Stimulated activated CD8-positive, alpha-beta memory T cell treated with anti-CD3 and anti-CD28 coated beads, Interleukin-4, amount 100 ng/mL, for 4 hours (primary cell): ENCODE results near the gene RPS5.
"Not testable (repeated sequence)": the region's sequence is repeated elsewhere in the genome, so short reads cannot be mapped to it uniquely, and the experiment has no call there.

Experiments
- DNase-seq, 2 donors: peaks; one replicate each; pipeline ENCODE4 v3.0.0-alpha.2; 2020; ENCODE audit warnings: low read depth in 2 of 2, low spot score in 1 of 2

The RPS5 gene

GRCh38 chr19:58356766-58357480 lies 30.1 kb upstream of the RPS5 start:
- DNase-seq, result no peak

DNA sequence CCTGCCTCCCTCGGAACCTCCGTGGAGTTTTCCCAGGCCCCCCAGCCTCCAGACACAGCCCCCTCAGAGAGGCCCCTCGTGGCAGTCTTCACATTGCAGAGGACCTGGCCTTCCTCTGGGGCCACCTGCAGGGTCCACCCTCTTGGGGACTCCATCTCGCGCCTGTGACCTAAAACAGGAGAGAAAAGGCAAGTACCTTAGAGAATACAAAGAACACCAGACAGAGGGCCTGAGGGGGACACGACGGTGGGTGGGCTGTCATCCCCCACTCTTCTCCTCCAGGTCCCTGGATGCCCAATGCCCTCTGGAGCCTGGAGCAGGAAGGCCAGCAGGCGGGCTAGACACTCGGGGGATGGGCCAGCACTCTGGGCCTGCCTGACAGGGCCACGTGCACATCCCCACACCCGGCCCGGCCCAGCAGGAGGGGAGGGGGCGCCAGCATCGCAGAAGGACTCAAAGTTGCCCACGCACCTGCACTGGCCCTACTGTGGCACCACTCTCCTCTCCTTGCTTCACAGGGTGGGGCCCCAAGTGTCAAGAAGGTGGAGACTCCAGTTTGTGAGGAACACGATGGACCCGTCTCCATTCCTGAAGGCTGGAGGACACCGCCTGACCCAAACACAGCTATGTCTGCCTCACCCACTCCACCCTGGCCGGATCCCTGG lies 29.5 kb upstream of the RPS5 start:
- DNase-seq, result no peak

DNA sequence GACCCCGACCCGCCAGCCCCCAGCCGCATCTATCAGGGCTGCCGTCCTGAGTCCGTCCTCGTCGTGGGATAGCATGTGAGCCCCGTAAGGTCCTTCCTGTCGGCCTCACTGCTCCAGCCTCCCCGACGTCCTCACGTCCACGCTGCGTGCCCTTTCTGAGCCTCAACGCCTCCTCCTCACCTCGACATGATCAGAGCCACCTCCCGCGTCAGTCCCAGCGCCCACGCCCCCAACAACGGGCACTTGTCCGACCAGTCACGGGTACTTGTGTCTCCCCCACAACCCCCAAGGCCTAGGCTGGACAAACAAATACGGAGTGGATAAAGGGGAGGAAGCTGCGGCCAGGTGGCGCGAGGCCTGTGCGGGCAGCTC lies 25.2 kb upstream of the RPS5 start:
- DNase-seq, result peak in 1 of 2 donors; percentile 29

- DNase-seq, result peak; percentile 87 to 94
Measured at GRCh38 chr19:58362272-58362994, 24.6 kb upstream of the RPS5 start, which contains the start of gene ZNF497. Gene ZNF497, minus strand, starts transcription at chr19:58362751. Its CDS starts 5,116 bp downstream, at chr19:58357635.

DNA sequence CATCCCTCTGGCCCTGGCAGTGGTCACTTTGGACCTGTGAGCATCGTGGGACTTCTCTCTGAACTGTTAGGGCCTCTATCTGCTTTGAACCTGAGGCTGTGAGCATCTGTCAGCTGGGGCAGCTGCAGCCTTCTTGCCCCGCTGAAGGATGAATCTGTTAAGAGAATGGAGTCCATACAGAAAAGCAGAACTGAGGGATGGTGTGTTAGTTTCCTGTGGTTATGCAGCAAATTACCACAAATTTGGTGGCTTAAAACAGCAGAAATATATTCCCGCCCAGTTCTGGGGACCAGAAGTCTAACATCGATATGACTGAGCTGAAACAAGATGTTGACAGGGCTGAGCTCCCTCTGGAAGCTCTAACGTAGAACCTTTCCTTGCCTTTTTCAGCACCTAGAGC lies 22.9 kb upstream of the RPS5 start:
- DNase-seq, result no peak

- DNase-seq, result no peak
Measured at GRCh38 chr19:58366585-58367430, 20.3 kb upstream of the RPS5 start.

DNA sequence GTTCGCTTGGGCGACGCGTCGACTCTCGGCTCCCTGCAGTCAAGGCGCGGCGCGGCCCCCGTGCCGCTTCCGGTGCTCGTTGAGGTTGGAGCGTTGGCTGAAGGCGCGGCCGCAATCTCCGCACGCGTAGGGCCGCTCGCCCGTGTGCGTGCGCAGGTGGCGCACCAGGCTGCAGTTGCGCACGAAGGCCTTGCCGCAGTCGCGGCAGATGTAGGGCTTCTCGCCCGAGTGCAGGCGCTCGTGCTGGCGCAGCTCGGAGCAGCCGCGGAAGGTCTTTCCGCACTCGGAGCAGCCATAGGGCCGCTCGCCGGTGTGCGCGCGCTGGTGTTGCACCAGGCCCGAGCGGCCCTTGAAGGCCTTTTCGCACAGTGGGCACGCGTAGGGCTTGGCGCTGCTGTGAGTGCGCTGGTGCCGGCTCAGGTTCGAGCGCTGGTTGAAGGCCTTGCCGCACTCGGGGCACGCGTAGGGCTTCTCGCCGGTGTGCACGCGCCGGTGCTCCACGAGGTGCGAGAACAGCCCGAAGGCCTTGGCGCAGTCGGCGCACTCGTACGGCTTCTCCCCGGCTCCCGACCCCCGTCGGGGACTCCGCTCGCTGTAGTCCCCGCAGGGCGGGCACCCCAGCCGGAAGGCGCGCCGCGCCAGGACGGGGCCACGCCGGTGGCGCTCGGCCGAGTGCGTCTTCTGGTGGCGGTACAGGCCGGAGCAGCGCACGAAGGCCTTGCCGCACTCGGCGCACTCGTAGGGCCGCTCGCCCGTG lies 19.2 kb upstream of the RPS5 start:
- no peak for DNase-seq

- no peak for DNase-seq
Measured at GRCh38 chr19:58368561-58369360, 18.3 kb upstream of the RPS5 start.

DNA sequence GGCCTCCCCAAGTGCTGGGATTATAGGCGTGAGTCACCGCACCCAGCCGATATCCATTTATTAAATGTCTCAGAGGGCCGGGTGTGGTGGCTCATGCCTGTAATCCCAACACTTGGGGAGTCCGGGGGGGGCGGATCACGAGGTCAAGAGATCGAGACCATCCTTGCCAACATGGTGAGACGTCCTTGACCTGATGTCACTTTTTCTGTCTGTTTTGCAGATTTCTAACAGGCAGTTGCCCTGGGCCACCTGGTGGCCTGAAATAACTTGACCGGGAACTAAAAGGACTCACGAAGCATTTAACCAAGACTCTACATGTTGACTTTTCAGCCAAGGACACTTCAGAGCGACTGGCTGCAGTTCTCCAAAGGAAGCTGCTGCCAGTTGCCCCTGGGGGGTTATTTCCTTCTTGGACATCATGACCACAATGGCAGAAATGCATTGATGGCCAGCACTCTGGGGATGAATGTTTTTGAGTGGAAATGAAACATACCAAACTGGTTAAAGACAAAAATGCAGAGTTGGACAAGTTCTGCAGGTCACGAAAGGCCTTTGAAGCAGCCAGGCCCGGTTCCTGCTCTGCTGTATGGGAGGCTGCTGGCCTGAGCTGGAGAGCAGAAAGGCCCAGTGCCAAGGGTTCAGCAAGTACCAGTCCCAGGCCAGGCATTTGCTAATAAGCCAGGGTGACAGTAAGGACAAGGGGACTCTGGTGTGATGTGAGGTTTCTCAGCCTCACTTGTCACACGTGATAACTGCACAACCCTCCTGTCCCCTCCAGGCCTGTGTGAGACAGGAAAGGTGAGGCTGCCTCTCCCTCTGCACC lies 14.5 kb upstream of the RPS5 start:
- DNase-seq, result no peak

DNA sequence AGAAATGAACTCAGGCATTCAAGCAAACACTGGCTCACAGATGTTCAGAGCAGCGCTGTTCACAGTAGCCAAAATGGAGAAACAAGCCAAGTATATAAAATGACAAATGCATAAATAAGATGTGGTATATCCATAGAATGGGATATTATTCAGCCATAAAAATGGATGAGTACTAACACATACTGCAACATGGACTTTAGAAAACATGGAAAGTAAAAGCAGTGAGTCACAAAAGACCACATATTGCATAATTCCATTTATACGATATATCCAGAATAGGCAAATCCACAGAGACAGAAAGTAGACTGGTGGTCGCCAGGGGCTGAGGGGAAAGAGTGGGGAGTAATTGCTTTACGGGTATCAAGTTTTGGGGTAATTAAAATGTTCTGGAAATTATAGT lies 12.9 kb upstream of the RPS5 start:
- no peak for DNase-seq

DNA sequence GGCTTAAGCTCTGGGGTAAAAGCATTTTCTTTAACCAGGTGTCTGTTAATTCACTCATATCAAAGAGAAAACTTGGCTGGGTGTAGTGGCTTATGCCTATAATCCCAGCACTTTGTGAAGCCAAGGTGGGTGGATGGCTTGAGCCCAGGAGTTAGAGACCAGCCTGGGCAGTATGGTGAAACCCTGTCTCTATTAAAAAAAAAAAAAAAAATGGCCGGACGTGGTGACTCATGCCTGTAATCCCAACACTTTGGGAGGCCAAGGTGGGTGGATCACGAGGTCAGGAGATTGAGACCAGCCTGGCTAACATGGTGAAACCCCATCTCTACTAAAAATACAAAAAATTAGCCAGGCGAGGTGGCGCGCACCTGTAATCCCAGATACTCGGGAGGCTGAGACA lies 10.3 kb upstream of the RPS5 start:
- not testable (repeated sequence) for DNase-seq

GRCh38 chr19:58379246-58379645 lies 7.8 kb upstream of the RPS5 start:
- DNase-seq, result no peak

GRCh38 chr19:58380037-58380661 lies 6.9 kb upstream of the RPS5 start:
- no peak for DNase-seq

DNA sequence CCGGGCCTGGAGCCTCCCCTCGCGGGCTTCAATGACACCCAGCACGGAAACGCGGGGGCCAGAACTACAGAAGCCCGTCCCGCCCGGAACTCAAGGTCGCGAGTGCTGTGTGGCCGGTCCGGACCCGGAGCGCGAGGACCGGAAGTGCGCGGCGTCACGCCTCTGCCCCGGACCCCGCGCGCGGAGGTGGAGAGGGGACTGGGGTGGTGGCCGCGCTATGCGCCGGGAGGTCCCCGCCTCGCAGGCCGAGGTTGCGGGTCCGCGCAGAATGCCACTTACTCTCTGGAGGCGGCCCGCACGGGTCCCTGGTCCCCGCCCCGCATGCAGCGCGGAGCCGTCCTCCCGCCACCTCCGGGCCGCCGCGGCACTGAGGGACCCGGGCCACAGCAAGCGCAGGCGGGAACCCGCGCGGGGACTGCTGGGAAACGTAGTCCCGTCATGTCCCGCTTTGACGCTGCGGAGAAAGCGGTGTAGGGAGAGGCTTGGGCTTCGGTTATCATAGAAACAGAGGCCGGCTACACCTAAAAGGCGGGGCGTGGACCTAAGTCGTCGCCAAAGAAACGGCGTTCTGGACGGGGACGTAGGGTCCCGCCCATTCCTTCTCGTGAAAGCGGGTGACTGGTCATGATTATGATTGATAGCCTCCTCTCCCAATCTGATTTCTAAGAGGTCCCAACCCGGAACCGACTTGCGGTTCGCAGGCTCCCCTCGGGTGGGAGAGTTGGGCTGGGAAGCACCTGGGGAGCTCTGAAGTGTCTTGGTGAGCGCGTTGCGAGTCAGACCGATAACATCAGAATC lies 6.2 kb upstream of the RPS5 start, which contains the start of gene ZNF837:
Gene ZNF837, minus strand, starts transcription at position 369 of the 798 bp plus-strand sequence. CDS start 11,698 bp downstream, outside the sequence.
- DNase-seq, result peak; percentile 92 to 96

- no peak for DNase-seq
Measured at GRCh38 chr19:58381460-58382212, 5.4 kb upstream of the RPS5 start.

DNA sequence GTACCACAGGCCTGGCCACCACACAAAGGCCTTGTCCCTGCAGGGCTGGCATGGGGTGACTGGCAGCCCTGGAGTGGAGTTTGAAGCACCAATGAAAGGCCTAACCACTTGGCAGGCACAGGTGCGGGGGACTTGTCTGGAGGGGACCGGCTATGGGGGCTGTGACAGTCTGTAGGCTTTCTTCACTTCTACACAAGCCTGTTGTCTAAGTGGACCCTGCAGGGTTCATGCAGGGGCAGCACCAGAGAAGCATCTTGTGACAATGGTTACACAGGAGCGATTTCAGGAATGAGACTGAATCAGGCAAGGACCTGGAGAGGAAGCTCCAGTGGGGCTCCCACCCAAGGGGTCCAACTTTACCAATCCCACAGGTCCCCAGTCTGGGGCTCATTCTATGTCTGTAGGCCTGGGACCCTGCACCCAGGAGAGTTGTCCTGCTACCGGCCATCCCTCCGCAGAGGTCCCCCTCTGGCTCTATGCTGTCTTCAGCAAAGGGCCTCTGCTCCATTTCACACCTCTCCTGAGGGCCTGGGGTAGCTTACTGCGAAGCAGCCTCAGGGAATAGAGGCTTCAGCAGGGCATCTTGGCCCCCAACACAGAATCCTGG lies 4.0 kb upstream of the RPS5 start:
- DNase-seq, result no peak
